K562 (cell line): Measurements from ENCODE around the gene NTRK1. TPM values are rescaled to one million over a fixed set of nuclear protein-coding genes. Genes with fewer than 3 reads are reported as not detected.
A peak's percentile ranks its signal among the peaks of the same experiment; 100 is the strongest.

Experiments used
- ARID1B ChIP-seq: fragments of 450-650 bp; IDR thresholded peaks from 2 replicates; pipeline ENCODE4 v1.6.1; 2016; ENCODE audit warnings: antibody characterized with exemption, mild to moderate bottlenecking, inconsistent platforms
- ATF1 ChIP-seq, 2 experiments: fragments of 450-650 bp in 1 of 2; IDR thresholded peaks; 2 replicates each; pipeline ENCODE4 v1.6.1; 2016; ENCODE audit warnings: missing compliant biosample characterization in 1 of 2, missing genetic modification characterization in 1 of 2
- C11orf30 ChIP-seq: fragments of 450-650 bp; IDR thresholded peaks from 2 replicates; pipeline ENCODE4 v1.6.1; 2016; ENCODE audit warnings: low read depth, mild to moderate bottlenecking
- CXXC5 ChIP-seq: fragments of 250-450 bp; sonication (Bioruptor Pico); IDR thresholded peaks from 2 replicates; pipeline ENCODE4 v1.8.0; 2022; ENCODE audit warnings: inconsistent platforms, mild to moderate bottlenecking, moderate library complexity
- DACH1 ChIP-seq: fragments of 450-650 bp; IDR thresholded peaks from 2 replicates; pipeline ENCODE4 v1.6.1; 2018; ENCODE audit not compliant: partially characterized antibody
- EP300 ChIP-seq: IDR thresholded peaks from 2 replicates; pipeline ENCODE4 v1.6.1; 2012; ENCODE audit warnings: low read length, improper control_type of control experiment
- ETV5 ChIP-seq: sonication (generic); formaldehyde crosslinking; IDR thresholded peaks from 2 replicates; pipeline ENCODE4 v1.4.0; 2020; ENCODE audit warnings: low read depth, mild to moderate bottlenecking, missing genetic modification reagents
- FOXM1 ChIP-seq, 2 experiments: fragments of 450-650 bp in 1 of 2; sonication (generic) in 1 of 2; formaldehyde crosslinking in 1 of 2; IDR thresholded peaks; 2 replicates each; pipeline versions ENCODE4 v1.6.1 to v1.9.0; 2017 to 2022; ENCODE audit warnings: low read depth in 2 of 2, mild to moderate bottlenecking in 2 of 2, missing genetic modification reagents in 1 of 2, moderate library complexity in 1 of 2
- FUS ChIP-seq: fragments of 200-400 bp; formaldehyde crosslinking; optimal IDR thresholded peaks from 2 replicates; pipeline ENCODE3; 2017; ENCODE audit warnings: low read depth, low read length
- GATA2 ChIP-seq: sonication (generic); formaldehyde crosslinking; IDR thresholded peaks from 2 replicates; pipeline ENCODE4 v1.4.0; 2020; ENCODE audit warnings: mild to moderate bottlenecking, missing genetic modification reagents
- KDM1A ChIP-seq, 2 experiments: fragments of 450-650 bp; IDR thresholded peaks; 2 replicates each; pipeline ENCODE4 v1.6.1; 2016; ENCODE audit warnings: mild to moderate bottlenecking in 2 of 2
- LARP7 ChIP-seq: fragments of 450-650 bp; IDR thresholded peaks from 2 replicates; pipeline ENCODE4 v1.6.1; 2016
- MAFK ChIP-seq: IDR thresholded peaks from 2 replicates; pipeline ENCODE4 v1.6.1; 2011; ENCODE audit warnings: low read length, improper control_type of control experiment
- MTA2 ChIP-seq: fragments of 450-650 bp; IDR thresholded peaks from 2 replicates; pipeline ENCODE4 v1.6.1; 2016; ENCODE audit warnings: low read depth
- PATZ1 ChIP-seq: fragments of 250-450 bp; sonication (Bioruptor Pico); IDR thresholded peaks from 2 replicates; pipeline ENCODE4 v1.5.0; 2020; ENCODE audit warnings: mild to moderate bottlenecking, borderline replicate concordance
- PHF20 ChIP-seq: fragments of 450-650 bp; IDR thresholded peaks from 2 replicates; pipeline ENCODE4 v1.6.1; 2018; ENCODE audit not compliant: partially characterized antibody
- SFPQ ChIP-seq: fragments of 200-400 bp; formaldehyde crosslinking; IDR thresholded peaks from 2 replicates; pipeline ENCODE4 v1.6.1; 2017; ENCODE audit warnings: mild to moderate bottlenecking, low read depth, low read length, moderate library complexity
- SMARCA4 ChIP-seq: fragments of 450-650 bp; IDR thresholded peaks from 2 replicates; pipeline ENCODE4 v1.6.1; 2016
- TAL1 ChIP-seq: fragments of 450-650 bp; IDR thresholded peaks from 2 replicates; pipeline ENCODE4 v1.6.1; 2016; ENCODE audit warnings: mild to moderate bottlenecking
- TCF15 ChIP-seq: fragments of 250-450 bp; sonication (Bioruptor Pico); IDR thresholded peaks from 2 replicates; pipeline ENCODE4 v1.8.0; 2022; ENCODE audit warnings: moderate library complexity, mild to moderate bottlenecking, inconsistent platforms
- THRAP3 ChIP-seq: fragments of 450-650 bp; IDR thresholded peaks from 2 replicates; pipeline ENCODE4 v1.6.1; 2016; ENCODE audit warnings: mild to moderate bottlenecking, inconsistent platforms, borderline replicate concordance
- THRB ChIP-seq: fragments of 450-650 bp; formaldehyde crosslinking; conservative IDR thresholded peaks from 2 replicates; pipeline ENCODE4 v1.4.0; 2022; ENCODE audit warnings: mild to moderate bottlenecking, missing genetic modification characterization
- ZNF408 ChIP-seq: fragments of 250-450 bp; sonication (Bioruptor Pico); IDR thresholded peaks from 2 replicates; pipeline ENCODE4 v1.4.0; 2020; ENCODE audit warnings: low read depth, mild to moderate bottlenecking, moderate library complexity
- ZNF584 ChIP-seq: fragments of 200-800 bp; sonication (Bioruptor generic); IDR thresholded peaks from 2 replicates; pipeline ENCODE4 v1.6.1; 2016; ENCODE audit warnings: low read depth, mild to moderate bottlenecking, missing genetic modification characterization, missing compliant biosample characterization
- polyA plus RNA-seq, 8 experiments: library from polyadenylated mRNA; depleted of rRNA in 4 of 8; stranded (reverse) in 5 of 8; unstranded in 3 of 8; fragments of >200 nt; fragmentation: Nextera tagmentation in 2 of 8; fragmentation: Illumina TruSeq in 1 of 8; extraction: Ambion mirVana in 2 of 8; extraction: Trizol in 1 of 8; gene quantifications; 2 replicates each; pipeline versions ENCODE4 v1.2.1 to v1.2.3, GENCODE V29; 2011 to 2014; ENCODE audit warnings: inconsistent platforms in 1 of 8, missing spikeins in 1 of 8
- total RNA-seq, 7 experiments: library from RNA; depleted of rRNA in 6 of 7; stranded (reverse); fragments of >200 nt in 6 of 7; fragmentation: Illumina TruSeq in 2 of 7; extraction: Trizol in 2 of 7; gene quantifications; 2 replicates each; pipeline versions ENCODE4 v1.2.1 to v1.2.3, GENCODE V29; 2011 to 2021; ENCODE audit warnings: low replicate concordance in 1 of 7

Gene NTRK1
- total and polyA plus RNA-seq, 9 of the 15 experiments (the other 6 are each of a cell fraction or from before 2014, with no cell fraction given), result 0.46 to 30.0 (median 7.9) TPM

GRCh38 chr1:156862997-156863599 is 2.4 kb downstream of the NTRK1 start (continued):
- TF ChIP-seq ATF1 (CRISPR knock-in tag; IDR thresholded peaks at IDR 0.05) (no peak), ATF1 (tag; IDR thresholded peaks at IDR 0.05) (peak; percentile 49), TAL1 (peak; percentile 81), MAFK (peak; percentile 28; the same call in 1 of the 2 replicates), TCF15 (CRISPR knock-in tag) (peak; percentile 74; the same call in 1 of the 2 replicates), PHF20 (peak; percentile 63), CXXC5 (CRISPR knock-in tag) (peak; percentile 58), DACH1 (peak; percentile 53), KDM1A (IDR thresholded peaks at IDR 0.05) (peak; percentile 82 to 86), ZNF584 (CRISPR knock-in tag) (no peak), LARP7 (peak; percentile 94), PATZ1 (CRISPR knock-in tag) (no peak), FUS (no peak), GATA2 (CRISPR knock-in tag) (peak; percentile 53; the same call in 1 of the 2 replicates), EP300 (peak; percentile 91), THRB (CRISPR knock-in tag) (peak; percentile 27; the same call in 1 of the 2 replicates), ZNF408 (no peak), FOXM1 (IDR thresholded peaks at IDR 0.05; ENCODE audit: low read depth) (peak; percentile 72), FOXM1 (CRISPR knock-in tag; IDR thresholded peaks at IDR 0.05; ENCODE audit: low read depth) (no peak), SFPQ (no peak), ETV5 (CRISPR knock-in tag) (peak; percentile 69; the same call in 1 of the 2 replicates), SMARCA4 (peak; percentile 99), MTA2 (peak; percentile 82), THRAP3 (0 out of 2 replicates have a peak, but pooled peaks have one; percentile 64), C11orf30 (peak; percentile 91), ARID1B (peak; percentile 98)
